Islet of Langerhans (tissue), 1 donor: ENCODE measurements around the gene VEPH1.

Experiments
- FAIRE-seq: peaks from one replicate; lab custom pipeline; 2011; peaks lifted over from hg19 to GRCh38; lab: Jason Lieb, UNC

Gene VEPH1

DNA sequence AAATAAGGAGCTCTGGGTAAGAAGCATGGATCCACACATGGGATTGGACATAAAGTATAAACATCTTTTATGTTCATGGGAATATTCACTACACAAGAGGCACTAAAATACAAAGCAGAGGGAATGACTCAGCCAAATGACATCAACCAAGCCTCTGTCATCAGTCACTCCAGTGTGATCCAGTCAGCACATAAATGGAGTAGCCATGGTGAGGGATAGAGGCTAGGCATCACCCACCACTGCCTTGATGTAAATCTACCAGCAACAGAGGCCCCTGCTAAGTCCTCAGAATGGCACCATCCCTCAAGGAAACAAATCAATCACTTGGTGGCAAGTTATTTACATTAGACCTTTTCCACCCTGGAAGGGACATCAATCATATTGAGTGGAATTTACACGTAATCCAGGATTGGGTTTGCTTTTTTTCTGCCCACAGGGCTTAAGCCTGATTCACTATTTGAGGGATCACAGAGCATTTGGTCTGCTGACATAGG, 27.2 kb downstream of the VEPH1 start:
- no peak for FAIRE-seq

DNA sequence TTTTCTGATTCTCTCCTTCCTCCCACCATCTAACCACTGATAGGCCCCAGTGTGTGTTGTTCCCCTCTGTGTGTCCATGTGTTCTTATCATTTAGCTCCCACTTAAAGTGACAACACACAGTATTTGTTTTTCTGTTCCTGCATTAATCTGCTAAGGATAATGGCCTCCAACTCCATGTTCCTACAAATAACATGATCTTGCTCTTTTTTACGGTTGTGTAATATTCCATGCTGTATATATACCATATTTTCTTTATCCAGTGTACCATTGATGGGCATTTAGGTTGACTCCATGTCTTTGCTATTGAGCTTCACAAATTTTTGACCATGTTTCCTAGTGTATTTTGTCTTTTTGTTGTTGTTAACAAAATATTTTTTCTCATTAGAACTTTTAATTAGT, 30.6 kb downstream of the VEPH1 start:
- no peak for FAIRE-seq

DNA sequence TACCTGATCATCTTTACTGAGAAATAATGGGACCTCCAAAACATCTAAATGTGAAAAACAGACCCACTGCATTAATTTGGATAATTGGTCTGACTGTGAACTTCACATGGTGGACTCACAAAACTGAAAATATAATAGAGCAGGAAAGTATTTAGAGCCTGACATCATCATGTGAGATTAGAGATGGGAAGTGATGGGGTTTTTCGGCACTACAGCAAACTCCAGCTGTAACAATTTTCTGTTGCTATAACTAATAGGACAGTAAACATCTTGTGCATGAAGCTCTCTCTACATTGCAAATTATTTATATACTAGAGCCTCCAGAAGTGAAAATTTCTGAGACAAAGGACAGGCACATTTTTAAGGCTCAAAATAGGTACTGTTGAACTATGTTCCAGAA, 32.2 kb downstream of the VEPH1 start:
- FAIRE-seq = no peak

DNA sequence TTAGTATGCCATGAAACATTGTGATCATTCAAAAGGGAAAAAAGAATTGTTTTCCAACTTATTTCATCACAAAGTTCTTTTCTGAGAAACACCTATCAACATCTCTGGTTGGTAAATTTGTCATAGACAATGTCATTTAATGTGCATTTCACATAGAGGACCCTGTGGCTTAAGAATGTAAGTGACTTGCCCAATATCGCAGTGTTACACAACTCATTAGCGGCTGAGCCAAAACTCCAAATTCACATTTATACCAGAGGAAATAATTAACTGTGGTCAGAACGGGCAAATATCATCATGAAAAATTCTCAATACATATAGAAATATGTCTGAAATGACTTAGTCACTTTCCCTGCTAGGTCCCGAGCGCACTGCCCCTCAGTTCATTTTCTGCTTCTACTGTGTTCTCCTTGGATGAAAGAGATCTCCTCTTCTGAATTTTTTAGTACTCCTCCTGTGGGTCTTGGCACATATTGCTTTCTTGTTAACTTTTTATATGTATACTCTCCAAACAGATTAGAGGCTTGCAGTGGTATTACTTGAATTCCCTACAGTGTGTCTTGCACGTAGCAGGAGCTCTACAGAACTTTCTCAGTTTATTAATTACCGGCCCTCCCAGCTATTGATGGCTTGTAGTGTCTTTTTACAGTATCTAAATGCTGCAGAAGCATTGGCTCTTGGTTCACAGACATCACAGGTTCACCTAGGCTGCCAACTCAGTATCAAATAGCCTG, 33.5 kb downstream of the VEPH1 start:
- FAIRE-seq = no peak

DNA sequence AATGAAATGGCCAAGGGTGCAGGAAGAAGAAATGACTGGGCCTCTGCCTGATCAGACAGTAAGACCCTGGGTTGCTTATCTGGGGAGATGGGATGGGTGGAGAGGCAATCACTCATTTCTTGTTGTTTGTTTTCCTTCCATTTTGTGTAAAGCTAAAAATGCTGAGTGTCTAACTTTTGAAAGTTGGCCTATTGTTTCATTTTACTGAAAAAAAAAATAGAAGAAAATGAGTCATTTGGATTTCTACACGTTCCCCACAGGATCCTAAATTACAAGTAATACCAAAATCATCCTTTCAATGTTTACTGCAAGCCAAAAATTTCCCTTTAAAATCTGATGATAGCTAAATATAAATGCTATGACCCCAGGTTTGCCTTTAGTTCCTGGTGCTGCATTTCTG, 36.0 kb downstream of the VEPH1 start:
- no peak for FAIRE-seq

DNA sequence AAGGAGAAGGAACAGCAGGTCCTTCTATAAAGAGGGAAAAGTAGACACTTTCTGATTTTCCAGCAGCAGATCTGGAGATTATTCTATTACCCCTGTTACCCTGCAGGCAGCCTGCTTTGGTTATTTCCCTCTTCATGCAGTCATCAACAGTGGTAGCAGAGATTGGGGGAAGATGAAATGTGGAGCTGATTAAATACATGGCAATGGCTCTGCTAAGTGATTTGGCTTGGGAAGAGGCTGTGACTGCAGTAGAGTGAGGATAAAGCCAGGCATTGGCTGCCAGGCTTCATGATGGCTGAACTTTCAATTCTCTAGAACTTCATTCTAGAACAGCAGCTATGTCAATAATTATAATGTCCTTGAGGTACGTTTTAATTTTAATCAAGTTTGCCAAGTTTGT, 37.5 kb downstream of the VEPH1 start:
- no peak for FAIRE-seq

DNA sequence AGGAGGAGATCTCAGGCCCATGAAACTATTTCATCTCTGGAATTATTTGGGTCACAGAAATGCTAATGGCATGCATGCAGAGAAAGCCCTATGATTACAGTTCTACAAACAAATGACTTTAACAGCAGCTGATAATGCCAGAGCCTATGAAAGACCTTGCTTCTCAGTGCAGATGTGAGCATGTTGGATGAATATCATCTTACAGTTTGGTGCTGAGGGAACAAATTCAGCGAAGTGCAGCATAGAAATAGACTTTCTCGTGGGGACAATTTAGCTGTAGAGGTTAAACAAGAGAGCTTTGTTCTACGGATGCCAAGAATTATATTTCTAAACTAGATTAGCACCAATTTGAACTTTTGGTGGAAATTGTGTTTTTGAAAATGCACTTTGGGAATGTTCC, 38.9 kb downstream of the VEPH1 start:
- no peak for FAIRE-seq

DNA sequence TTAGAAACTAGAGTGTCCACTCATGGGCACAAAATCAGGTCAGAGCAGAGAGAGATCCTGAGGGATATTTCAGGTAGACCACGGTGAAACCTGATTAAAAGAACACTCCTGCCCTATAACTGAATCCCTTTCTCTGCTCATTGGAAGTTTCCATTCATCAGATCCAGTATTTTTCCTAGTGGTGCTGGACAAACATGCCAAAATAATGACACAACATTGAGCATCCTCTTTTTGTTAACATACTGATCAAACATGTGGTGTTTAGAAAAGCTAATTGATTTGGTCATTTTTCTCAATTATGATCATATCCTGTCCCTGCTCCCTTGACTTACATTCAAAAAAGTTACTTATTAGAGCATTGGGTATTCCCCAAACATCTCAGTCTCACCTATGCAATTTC, 39.4 kb downstream of the VEPH1 start:
- no peak for FAIRE-seq

DNA sequence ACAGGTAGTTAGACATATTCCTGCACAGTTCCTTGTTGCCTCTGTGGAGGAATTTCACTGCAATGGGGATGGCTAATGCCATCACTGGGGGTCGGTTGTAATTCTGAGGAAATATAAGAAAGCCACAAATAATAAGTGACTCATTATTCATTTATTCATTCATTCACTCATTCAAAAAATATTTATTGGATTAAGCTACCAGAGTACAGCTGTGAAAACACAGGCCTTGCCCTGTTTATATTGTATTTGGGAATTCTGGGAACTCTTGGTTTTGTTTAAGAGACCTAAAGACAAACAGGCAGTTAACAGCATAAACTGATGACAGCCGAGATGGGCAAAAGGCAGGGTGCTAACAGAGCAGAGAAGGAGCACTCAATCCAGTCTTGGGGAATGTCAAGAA, 43.0 kb downstream of the VEPH1 start:
- FAIRE-seq = no peak

DNA sequence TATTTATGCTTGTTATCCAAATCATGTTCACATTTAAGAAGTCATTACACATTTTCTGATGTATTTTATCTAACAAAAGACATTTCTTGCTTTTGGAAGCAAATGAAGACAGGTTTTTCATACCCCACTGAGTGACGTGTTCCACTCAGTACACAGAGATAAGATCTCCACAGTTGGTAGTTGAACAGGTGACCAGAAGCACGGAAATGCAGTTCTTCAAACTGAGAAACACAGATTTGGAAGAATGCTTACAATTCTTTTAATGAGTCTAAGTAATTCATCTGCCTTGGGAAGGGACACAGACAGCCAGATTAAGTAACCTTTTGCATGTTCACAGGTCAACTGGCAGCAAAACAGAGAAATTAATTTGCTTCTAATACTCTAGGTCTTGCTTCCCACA, 43.5 kb downstream of the VEPH1 start:
- FAIRE-seq = no peak

DNA sequence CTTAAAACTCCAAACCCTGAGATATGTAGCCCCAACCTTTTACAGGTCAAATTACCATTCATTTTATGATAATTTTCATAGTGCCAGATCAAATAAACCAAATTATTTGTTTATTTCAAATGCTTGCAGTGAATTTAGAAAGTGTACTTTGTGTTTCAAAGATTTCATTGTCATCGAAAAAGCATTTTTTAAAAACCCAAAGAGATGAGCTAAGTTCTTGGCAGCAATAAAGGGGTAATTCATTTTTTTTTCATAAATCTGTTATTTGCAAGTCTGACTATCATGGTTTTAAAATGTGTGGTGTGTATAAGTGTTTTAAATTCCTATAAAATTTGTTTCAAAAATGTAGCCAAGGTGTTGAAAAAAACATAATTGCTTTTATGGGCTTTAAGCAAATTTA, 49.4 kb downstream of the VEPH1 start:
- FAIRE-seq = no peak

DNA sequence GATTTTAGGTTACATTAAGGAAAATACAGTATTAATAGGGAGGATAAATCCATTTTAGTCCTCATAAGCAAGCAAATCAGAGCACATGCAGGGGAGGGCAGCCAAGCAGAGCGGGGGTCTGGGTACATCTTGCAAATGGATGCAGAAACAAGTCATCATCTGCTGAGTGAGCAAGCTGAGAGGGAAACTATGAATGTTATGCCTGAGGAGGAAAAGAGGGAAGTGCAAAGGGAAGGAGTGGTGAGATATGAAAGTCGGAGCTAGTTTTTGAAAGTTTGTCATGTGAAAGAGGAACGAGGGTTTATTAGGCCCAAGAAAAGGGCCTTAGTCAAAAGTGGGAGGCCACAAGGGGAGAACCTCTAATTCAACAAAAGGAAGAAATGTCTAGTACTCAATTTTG, 51.1 kb downstream of the VEPH1 start:
- FAIRE-seq = no peak

DNA sequence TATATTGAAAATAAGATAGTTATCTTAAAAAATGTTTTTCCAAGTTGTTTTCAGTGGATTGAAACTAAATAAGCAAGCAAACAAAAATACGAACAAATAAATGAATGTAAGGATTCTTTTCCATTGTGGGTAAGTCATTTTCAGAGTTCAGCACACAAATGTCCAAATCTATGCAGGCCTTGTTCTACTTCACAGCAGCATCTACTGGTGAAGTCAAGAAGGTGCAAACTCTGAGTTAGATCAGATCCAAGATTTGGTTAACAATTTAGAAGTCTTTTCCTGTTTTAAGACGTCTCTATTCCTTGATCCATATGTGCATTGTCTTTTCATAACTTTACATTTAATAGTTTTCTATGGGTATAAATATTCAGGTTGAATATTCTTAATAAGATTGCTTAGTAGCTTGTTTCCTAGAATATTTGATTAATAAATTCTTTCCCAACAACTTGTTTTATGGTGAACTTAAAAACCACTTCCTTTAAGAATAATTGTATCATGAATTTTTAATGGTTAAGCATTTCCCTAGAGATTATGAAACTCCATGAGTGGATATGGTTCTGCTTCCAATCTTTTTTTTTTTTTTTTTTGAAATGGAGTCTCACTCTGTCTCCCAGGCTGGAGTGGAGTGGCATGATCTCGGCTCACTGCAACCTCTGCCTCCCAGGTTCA, 56.1 kb downstream of the VEPH1 start:
- FAIRE-seq = peak; percentile 71

DNA sequence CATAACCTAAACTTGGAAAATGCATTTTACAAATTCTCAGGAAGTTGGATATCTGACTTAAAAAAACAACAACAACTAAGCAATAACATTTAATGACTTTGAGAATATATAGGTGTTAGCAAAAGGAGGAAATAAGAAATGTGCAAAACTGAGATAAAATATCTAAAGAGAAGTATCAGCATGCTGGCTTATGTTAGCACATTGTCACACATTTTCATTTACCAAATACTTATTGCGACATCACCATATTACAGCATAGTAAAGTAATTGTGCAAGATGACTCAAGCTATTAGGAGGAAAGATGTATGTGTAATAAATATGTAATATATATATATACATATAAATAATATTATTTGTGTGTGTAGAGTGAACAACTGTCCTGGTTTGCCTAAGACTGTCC, 57.4 kb downstream of the VEPH1 start:
- no peak for FAIRE-seq

DNA sequence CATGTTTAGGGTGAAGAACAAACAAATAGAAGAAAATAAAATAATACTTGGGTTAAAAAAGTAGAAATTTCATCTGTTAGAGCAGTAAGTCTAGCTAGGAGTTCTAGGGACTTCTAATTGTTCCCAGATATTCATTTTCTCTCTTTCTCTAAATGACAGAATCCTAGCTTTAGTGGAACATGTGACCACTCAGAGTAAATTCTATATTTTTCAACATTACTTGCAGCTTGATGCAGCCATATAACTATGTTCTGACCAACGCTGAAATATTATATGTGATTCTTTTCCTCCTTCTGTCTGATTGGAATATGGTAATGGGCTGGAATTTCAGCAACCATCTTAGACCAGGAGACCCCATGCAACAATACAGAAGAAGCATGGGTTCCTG, 58.4 kb downstream of the VEPH1 start:
- no peak for FAIRE-seq

DNA sequence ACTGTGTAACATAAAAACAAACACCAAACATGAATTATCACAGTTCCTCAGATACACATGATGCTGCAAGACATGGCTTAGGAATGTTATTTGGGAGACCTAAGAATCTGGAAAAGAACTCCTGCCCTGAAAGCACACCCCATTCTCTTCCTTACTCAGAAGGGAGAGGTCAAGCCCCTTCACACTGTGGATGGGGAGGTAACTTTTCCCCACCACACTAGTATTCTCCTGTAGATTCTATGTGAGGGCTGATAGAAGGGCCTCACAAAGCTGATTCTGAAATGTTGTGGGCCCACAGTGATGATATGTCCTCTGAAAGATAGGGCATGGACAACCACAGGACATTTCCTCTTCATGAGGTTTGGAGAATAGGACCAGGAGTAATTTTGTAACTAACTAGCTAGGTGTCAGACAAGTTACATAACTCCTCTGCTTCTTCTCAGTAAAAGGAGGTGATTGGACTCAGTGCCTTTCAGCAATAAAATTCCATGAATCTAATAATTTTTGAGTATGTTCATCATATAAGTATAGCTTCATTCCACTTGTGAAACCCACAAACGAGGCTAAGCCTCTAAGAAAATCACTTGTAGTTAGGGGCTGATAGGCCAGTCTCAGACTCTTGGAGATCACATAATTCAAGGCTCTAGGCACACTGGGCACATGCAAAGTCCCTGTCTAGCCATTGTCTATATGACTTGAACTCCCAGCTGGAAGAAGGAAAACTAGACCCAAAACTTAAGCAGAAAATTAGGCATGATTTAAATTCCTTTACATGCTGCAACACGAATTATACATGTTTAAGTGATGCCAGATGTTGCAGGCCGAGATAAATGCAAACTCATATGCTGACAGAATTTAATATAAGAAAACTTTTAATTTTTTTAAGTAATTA, 59.1 kb downstream of the VEPH1 start:
- no peak for FAIRE-seq

DNA sequence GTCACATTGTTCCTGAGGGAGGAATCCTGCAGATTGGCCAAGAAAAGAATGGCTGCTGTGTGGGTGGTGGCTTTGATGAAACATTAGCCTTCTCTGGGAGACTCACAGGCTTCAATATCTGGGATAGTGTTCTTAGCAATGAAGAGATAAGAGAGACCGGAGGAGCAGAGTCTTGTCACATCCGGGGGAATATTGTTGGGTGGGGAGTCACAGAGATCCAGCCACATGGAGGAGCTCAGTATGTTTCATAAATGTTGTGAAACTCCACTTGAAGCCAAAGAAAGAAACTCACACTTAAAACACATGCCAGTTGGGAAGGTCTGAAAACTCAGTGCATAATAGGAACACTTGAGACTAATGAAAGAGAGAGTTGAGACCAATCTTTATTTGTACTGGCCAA, 60.5 kb downstream of the VEPH1 start:
- FAIRE-seq = no peak

DNA sequence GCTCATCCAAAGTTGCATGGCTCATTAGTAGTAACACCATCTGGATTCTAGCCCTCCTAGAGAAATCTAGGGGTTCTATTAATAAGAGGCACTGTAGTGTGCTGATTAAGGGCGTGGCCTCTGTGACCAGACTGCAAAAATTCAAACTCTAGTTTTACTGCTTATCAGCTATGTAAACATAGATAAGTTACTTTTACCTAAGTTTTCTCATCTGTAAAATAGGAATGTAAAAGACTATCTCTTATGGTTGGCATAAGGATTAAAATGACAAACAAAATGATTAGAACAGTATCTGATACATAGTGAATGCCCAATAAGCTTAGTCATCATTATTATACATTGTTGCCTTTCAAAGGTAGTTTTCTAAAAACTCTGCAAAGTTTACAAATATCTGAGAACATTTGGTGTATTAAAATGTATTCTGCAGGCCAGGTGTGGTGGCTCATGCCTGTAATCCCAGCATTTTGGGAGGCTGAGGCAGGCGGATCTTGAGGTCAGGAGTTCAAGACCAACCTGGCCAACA, 62.1 kb downstream of the VEPH1 start:
- FAIRE-seq = no peak

DNA sequence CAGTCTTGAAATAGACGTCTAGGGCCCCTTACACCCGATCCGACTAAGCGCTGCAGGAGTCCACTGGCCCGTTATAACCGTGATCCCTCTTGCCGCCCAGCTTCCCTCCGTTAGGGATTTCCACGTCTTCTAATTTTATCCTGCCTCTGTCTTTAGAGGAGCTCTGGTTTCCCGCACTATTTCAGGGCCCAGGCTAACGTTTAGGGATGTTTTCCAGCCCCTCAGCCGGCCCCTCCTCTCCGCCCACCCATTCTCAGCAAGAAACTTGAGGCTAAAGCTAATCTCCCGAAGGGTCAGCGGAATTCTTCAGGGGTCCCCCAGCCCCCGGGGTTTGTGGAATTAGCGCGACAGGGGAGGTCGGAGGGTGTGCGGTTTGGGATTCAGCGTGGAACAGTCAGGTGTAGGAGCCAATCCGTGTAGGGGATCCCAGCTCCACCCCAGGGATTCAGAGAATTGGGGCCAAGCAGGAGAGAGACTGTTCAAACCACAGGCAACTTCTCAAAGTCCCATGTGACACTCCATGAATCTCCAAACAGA, 65.0 kb downstream of the VEPH1 start:
- no peak for FAIRE-seq

DNA sequence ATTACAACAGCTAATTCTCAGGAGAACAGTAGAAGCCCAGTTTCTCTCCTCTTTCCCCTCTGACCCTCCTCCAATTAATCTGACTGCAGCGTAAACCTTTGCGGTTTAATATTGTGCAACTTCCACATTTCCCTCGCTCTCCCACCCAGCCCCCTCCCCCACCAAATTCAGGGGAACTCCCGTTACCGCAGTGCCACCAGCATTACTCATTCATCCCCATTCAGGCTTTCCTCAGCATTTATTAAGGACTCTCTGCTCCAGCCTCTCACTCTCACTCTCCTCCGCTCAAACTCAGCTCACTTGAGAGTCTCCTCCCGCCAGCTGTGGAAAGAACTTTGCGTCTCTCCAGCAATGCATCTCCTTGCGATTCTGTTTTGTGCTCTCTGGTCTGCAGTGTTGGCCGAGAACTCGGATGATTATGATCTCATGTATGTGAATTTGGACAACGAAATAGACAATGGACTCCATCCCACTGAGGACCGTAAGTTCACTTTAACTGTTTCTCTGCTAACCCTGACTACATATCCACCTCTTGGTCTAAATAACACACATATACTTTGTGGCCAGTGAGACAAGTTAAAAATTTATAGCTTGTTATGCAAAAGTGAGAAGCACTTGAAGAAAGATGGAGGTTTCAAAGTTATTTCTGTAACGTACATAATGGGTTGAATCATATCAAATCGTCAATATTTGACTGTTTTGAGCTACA, 66.5 kb downstream of the VEPH1 start, which contains the start of gene PTX3:
Gene PTX3 (plus strand): TSS at position 268 of the 709 bp plus-strand sequence. CDS start 84 bp downstream, at position 352.
- FAIRE-seq = no peak

DNA sequence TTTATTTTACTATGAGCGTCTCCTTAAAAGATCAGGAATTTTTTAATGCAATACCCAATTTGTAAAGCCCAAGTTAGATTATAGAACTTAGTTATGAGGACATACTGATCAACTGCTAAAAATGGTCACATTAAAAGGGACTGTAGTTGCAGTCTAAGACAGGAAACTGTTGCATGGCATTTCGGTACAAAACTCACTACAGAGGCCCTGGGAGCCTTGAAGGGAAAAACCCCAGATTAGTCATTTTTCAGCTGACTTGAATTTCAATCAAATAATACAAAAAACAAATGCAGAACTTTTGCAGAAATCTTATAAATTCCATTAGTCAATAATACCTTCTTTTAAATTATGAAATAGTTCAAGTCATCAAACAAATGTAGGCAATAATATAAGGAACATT, 73.5 kb downstream of the VEPH1 start:
- no peak for FAIRE-seq

DNA sequence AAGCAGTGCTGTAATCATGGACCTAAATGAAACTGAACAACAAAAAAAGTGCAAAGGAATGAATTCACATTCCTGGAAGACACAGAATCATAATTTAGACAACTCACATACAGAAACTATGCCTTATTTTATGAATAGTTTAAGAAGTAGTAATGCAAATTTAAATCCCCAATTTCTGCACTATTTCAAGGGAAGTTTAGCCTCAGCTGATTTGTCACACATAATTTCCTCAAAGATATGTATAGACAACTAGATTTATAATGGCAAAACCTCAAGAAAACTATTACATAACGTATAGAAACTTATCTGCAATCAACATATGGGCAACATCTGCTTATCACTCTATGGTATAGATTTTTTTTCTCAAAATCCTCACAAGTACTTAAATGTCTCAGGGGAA, 74.4 kb downstream of the VEPH1 start:
- FAIRE-seq = no peak
